Glutamatergic neuron (in vitro differentiated cells): ENCODE results near the gene EDNRA. TPM values are rescaled to one million over a fixed set of nuclear protein-coding genes. Genes with fewer than 3 reads are reported as not detected.

Experiments used
- total RNA-seq: library from RNA; stranded (reverse); fragmentation: NEBNext Ultra II Directional; extraction: Animal tissue kit (Norgen Biotek cat#: 25700); gene quantifications from one replicate; pipeline ENCODE4 v1.2.1, GENCODE V29; 2021; ENCODE audit not compliant: unreplicated experiment

Gene EDNRA
- total RNA-seq, 1 donor from 2014 or later = not detected

Other genes starting within 250 kb of the EDNRA start
- gene TMEM184C, start 136.3 kb downstream of the EDNRA start, total RNA-seq = 31.6 TPM
- gene PRMT9, start 203.1 kb downstream of the EDNRA start, total RNA-seq = 8.9 TPM